Stromal cell of bone marrow (primary cell): ENCODE results near the gene GMDS.
A peak's percentile ranks its signal among the peaks of the same experiment; 100 is the strongest.

Experiments
- DNase-seq: peaks from one replicate; pipeline ENCODE4 v3.0.0-alpha.2; 2012; ENCODE audit warnings: low read depth

Gene GMDS

GRCh38 chr6:1800845-1801244, 444.6 kb downstream of the GMDS start:
- DNase-seq: no peak

- no peak for DNase-seq
These were observed 446.5 kb downstream of the GMDS start for GRCh38 chr6:1798965-1799325.

GRCh38 chr6:1798303-1798964, 447.0 kb downstream of the GMDS start:
- DNase-seq: no peak

- DNase-seq: no peak
These were observed 447.6 kb downstream of the GMDS start for GRCh38 chr6:1797801-1798200.

GRCh38 chr6:1796706-1797529, 448.5 kb downstream of the GMDS start:
- no peak for DNase-seq

GRCh38 chr6:1795910-1796309, 449.5 kb downstream of the GMDS start:
- no peak for DNase-seq

- no peak for DNase-seq
These were observed 452.4 kb downstream of the GMDS start for GRCh38 chr6:1792989-1793388.

GRCh38 chr6:1790684-1791083, 454.7 kb downstream of the GMDS start:
- DNase-seq: no peak

- DNase-seq: peak; percentile 38
These were observed 456.3 kb downstream of the GMDS start for GRCh38 chr6:1789092-1789491.

- peak; percentile 76 for DNase-seq
These were observed 457.5 kb downstream of the GMDS start for GRCh38 chr6:1787894-1788293.

GRCh38 chr6:1786455-1787453, 458.7 kb downstream of the GMDS start:
- DNase-seq: no peak

GRCh38 chr6:1784422-1784884, 461.0 kb downstream of the GMDS start:
- no peak for DNase-seq

GRCh38 chr6:1781817-1782184, 463.6 kb downstream of the GMDS start:
- no peak for DNase-seq

GRCh38 chr6:1781152-1781816, 464.1 kb downstream of the GMDS start:
- DNase-seq: no peak

GRCh38 chr6:1780251-1780867, 465.0 kb downstream of the GMDS start:
- DNase-seq: no peak

GRCh38 chr6:1778686-1779235, 466.6 kb downstream of the GMDS start:
- DNase-seq: no peak

- DNase-seq: no peak
These were observed 467.3 kb downstream of the GMDS start for GRCh38 chr6:1777921-1778685.

- DNase-seq: no peak
These were observed 470.0 kb downstream of the GMDS start for GRCh38 chr6:1775441-1775840.

- no peak for DNase-seq
These were observed 471.0 kb downstream of the GMDS start for GRCh38 chr6:1774226-1774915.

GRCh38 chr6:1773700-1774099, 471.7 kb downstream of the GMDS start:
- no peak for DNase-seq
